ENCODE measurements around the gene ANKRD44. TPM values are rescaled to one million over a fixed set of nuclear protein-coding genes. Genes with fewer than 3 reads are reported as not detected.

ANKRD44 gene
- total RNA-seq, 2 experiments from 2014 or later: 188 to 224 TPM

GRCh38 chr2:197109326-197109725 is 201.3 kb downstream of the ANKRD44 start:
- no peaks in the 10 kb centered on the region for H3K27me3 Mint-ChIP-seq (ENCODE audit: low read depth)
- CTCF ChIA-PET: interaction anchor here (1.0 to 1.4 kb wide), 2 partner anchors 59 to 202 kb away, joined by 3 to 4 read pairs; no protein-coding TSS in a partner anchor
- peaks cover 45% of the 10 kb centered on the region for H3K36me3 Mint-ChIP-seq (ENCODE audit: low read depth)
- peaks cover 8% of the 10 kb centered on the region for H3K4me1 Mint-ChIP-seq (ENCODE audit: low read depth)
- H3K27ac Mint-ChIP-seq: no peak overlapping the region
- POLR2A ChIA-PET: no interaction called here
- no peak overlapping the region for H3K4me3 Mint-ChIP-seq
- H3K9me3 Mint-ChIP-seq (ENCODE audit: insufficient read depth): no peaks in the 10 kb centered on the region
- no peak for ATAC-seq
- DNase-seq: no peak

- POLR2A ChIA-PET: no interaction called here
Observed at GRCh38 chr2:197108758-197109157, 201.8 kb downstream of the ANKRD44 start.

DNA sequence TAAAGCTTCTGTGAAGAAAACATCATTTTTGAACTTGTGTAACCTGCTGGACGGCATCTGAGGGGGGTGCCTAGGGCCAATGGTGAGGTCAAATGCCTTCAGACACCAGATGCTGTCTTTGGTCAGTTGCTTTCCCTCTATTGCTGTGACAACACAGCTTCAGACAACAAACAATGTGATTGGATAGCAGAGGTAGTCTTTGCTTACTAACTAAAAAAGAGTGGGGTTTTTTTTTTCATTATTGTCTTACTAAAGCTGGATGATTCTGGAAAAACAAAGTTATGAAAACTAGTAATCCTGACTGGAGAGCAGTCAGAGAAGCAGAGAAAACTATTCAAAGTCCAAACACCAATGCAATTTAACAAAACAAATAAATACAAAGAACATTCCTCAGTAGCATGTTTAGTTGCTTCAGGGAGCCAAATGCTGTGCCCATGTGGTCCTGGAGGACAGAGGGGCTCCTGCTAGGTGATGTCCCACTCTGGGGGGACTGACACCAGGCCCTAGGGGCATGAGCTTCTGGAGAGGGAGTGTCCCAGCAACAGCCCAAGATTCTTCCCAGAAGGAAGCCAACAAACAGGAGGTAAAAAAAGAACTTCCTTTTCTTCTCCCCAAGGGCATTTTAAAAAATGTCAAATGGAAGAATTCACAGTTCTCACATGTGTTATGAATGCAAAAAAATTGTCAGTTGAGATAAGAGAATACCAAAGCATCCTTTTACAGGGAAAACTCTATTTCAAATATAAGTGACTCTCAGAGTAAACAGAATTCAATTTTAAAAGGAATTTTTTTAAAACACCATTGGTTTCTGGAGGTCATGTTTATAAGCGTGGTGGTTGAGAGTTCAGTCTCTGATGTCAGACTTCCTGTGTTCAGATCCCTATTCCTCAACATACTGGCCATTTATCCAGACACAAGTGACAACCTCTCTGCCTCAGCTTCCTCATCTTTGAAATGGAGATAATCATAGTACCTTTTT is 203.0 kb downstream of the ANKRD44 start:
- peaks cover 3% of the 10 kb centered on the region for H3K4me1 Mint-ChIP-seq (ENCODE audit: low read depth)
- no peaks in the 10 kb centered on the region for H3K9me3 Mint-ChIP-seq (ENCODE audit: insufficient read depth)
- H3K36me3 Mint-ChIP-seq (ENCODE audit: low read depth): peaks cover 50% of the 10 kb centered on the region
- no peak for ATAC-seq
- no peak overlapping the region for H3K4me3 Mint-ChIP-seq
- DNase-seq: no peak
- no peaks in the 10 kb centered on the region for H3K27me3 Mint-ChIP-seq (ENCODE audit: low read depth)
- H3K27ac Mint-ChIP-seq: peak overlapping the region; percentile 43
- ChIA-PET CTCF (interaction anchor here (0.6 to 1.7 kb wide), 3 partner anchors 10 to 271 kb away, joined by 3 to 5 read pairs (median 3); no protein-coding TSS in a partner anchor), POLR2A (no interaction called here)

More at GRCh38 chr2:197108758-197109157, 201.8 kb downstream of the ANKRD44 start:
- Mint-ChIP-seq H3K4me3 (no peak overlapping the region), H3K9me3 (ENCODE audit: insufficient read depth) (no peaks in the 10 kb centered on the region), H3K4me1 (ENCODE audit: low read depth) (peaks cover 7% of the 10 kb centered on the region), H3K36me3 (ENCODE audit: low read depth) (peaks cover 48% of the 10 kb centered on the region), H3K27me3 (ENCODE audit: low read depth) (no peaks in the 10 kb centered on the region), H3K27ac (no peak overlapping the region)
- no peak for DNase-seq
- ATAC-seq: no peak
- CTCF ChIA-PET: interaction anchor here (1.0 to 1.4 kb wide), 2 partner anchors 60 to 203 kb away, joined by 3 to 4 read pairs; no protein-coding TSS in a partner anchor

DNA sequence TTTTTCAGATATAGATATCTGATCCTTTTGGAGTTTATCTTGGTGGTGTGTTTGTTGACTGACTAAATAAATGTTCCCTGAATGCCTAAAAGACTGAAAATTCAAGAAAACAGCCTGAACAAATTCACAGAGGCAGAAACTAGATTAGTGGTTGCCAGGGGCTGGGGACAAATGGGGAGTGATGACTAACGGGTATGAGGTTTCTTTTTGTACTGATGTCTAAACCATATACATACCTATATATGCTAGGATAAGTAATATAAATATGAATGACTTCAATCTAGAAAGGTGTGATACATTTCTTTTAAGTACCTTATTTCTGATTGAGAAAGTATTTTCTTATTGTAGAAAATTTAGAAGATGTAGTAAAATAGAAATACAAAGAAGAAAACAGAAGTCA is 207.2 kb downstream of the ANKRD44 start:
- Mint-ChIP-seq H3K36me3 (ENCODE audit: low read depth) (peaks cover 59% of the 10 kb centered on the region), H3K4me1 (ENCODE audit: low read depth) (peaks cover 8% of the 10 kb centered on the region), H3K9me3 (ENCODE audit: insufficient read depth) (no peaks in the 10 kb centered on the region), H3K27ac (no peak overlapping the region), H3K4me3 (no peak overlapping the region), H3K27me3 (ENCODE audit: low read depth) (no peaks in the 10 kb centered on the region)
- POLR2A ChIA-PET: no interaction called here
- ATAC-seq (no peak), DNase-seq (no peak)
- CTCF ChIA-PET: no interaction called here

DNA sequence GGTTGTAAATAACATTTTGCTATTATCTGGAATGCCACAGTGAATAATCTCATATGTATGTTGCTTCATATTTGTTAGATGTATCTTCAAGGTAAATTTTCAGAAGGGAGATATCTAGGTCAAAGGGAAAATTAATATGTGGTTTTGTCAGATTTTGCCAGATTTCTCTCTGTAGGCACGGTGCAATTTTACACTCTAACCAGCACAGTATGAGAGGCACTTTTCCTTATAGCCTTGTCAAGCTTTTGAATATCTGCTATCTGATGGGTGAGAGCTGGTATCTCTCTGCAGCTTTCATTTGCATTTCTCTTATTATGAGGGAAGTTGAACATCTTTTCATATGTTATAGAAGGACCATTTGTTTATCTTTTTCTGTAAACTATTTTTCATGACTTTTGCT is 208.3 kb downstream of the ANKRD44 start:
- H3K27ac Mint-ChIP-seq: peak overlapping the region; percentile 43
- H3K9me3 Mint-ChIP-seq (ENCODE audit: insufficient read depth): no peaks in the 10 kb centered on the region
- H3K4me3 Mint-ChIP-seq: no peak overlapping the region
- no peaks in the 10 kb centered on the region for H3K27me3 Mint-ChIP-seq (ENCODE audit: low read depth)
- peaks cover 6% of the 10 kb centered on the region for H3K4me1 Mint-ChIP-seq (ENCODE audit: low read depth)
- ATAC-seq (no peak), DNase-seq (no peak)
- H3K36me3 Mint-ChIP-seq (ENCODE audit: low read depth): peaks cover 58% of the 10 kb centered on the region
- CTCF ChIA-PET: interaction anchor here (1.3 kb wide), 1 partner anchor 12 kb away, joined by 6 read pairs; no protein-coding TSS in a partner anchor
- POLR2A ChIA-PET: no interaction called here

GRCh38 chr2:197101519-197101918 is 209.1 kb downstream of the ANKRD44 start:
- Mint-ChIP-seq H3K27ac (no peak overlapping the region), H3K4me1 (ENCODE audit: low read depth) (peaks cover 6% of the 10 kb centered on the region), H3K9me3 (ENCODE audit: insufficient read depth) (no peaks in the 10 kb centered on the region), H3K36me3 (ENCODE audit: low read depth) (peaks cover 59% of the 10 kb centered on the region), H3K27me3 (ENCODE audit: low read depth) (no peaks in the 10 kb centered on the region), H3K4me3 (no peak overlapping the region)
- POLR2A ChIA-PET: no interaction called here
- ATAC-seq: no peak
- CTCF ChIA-PET: no interaction called here
- DNase-seq: no peak

- ChIA-PET POLR2A (no interaction called here), CTCF (interaction anchor here (1.1 to 3.3 kb wide), 3 partner anchors 16 to 71 kb away, joined by 3 to 17 read pairs (median 5); no protein-coding TSS in a partner anchor)
- no peak for ATAC-seq
- Mint-ChIP-seq H3K9me3 (ENCODE audit: insufficient read depth) (no peaks in the 10 kb centered on the region), H3K4me3 (no peak overlapping the region), H3K27me3 (ENCODE audit: low read depth) (no peaks in the 10 kb centered on the region), H3K4me1 (ENCODE audit: low read depth) (peaks cover 6% of the 10 kb centered on the region), H3K36me3 (ENCODE audit: low read depth) (peaks cover 48% of the 10 kb centered on the region), H3K27ac (no peak overlapping the region)
- no peak for DNase-seq
Observed at GRCh38 chr2:197097578-197098366, 212.8 kb downstream of the ANKRD44 start.

- ChIA-PET CTCF (no interaction called here), POLR2A (no interaction called here)
- Mint-ChIP-seq H3K27me3 (ENCODE audit: low read depth) (no peaks in the 10 kb centered on the region), H3K4me1 (ENCODE audit: low read depth) (no peaks in the 10 kb centered on the region), H3K27ac (no peak overlapping the region), H3K36me3 (ENCODE audit: low read depth) (peaks cover 51% of the 10 kb centered on the region), H3K9me3 (ENCODE audit: insufficient read depth) (no peaks in the 10 kb centered on the region), H3K4me3 (no peak overlapping the region)
- ATAC-seq (no peak), DNase-seq (no peak)
Observed at GRCh38 chr2:197096649-197097048, 213.9 kb downstream of the ANKRD44 start.

DNA sequence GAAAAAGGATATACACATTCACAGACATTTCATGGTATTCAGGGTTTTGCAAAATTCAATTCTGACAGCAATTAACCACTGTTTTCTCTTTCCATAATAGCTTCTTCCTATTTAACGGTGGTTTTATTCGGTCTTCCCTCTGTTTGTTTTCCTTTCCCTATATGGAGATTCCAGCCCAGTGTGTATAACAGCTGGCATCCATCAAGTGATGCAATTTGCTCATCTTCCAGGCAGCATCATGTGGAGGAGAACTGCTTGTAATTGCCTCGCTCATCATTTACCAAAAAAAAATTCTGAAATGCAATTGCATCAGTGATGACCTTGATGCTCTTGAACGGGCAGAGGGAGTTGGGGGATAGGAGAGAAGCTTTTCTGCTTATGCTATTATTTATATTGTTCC is 218.1 kb downstream of the ANKRD44 start:
- Mint-ChIP-seq H3K27ac (no peak overlapping the region), H3K9me3 (ENCODE audit: insufficient read depth) (no peaks in the 10 kb centered on the region), H3K36me3 (ENCODE audit: low read depth) (peaks cover 53% of the 10 kb centered on the region), H3K27me3 (ENCODE audit: low read depth) (no peaks in the 10 kb centered on the region), H3K4me3 (no peak overlapping the region), H3K4me1 (ENCODE audit: low read depth) (no peaks in the 10 kb centered on the region)
- no peak for DNase-seq
- ChIA-PET CTCF (interaction anchor here (0.9 to 1.2 kb wide), 3 partner anchors 20 to 76 kb away, joined by 3 to 4 read pairs (median 3); no protein-coding TSS in a partner anchor), POLR2A (no interaction called here)
- no peak for ATAC-seq

DNA sequence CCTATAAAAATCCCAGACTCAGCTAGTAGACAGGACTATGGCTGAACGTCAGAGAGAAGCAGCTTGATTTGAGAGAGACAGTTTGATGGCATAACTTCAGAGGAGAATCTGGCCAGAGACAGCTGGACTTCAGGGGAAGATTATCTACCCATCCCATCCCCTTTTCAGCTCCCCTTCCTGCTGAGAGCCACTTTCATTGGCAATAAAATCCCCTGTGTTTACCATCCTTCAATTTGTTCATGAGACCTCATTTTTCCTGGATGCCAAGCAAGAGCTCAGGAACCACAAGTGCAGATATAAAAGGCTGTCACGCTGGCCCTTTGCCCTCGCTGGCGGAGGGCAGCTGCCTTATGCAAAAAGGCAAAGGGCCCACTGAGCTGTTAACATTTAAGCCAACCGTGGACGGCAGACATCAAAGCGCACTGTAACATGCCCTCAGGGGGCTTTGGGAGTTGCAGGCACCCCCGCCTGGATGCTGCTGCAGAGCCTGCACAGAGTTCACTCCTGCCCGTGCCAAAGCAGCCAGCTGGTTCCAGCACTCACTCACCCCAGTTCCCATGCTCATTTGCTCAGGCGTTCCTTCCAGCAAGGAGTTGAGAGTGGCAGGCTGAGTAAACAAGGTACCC is 219.7 kb downstream of the ANKRD44 start:
- ChIA-PET CTCF (interaction anchor here (1.8 to 2.1 kb wide), 2 partner anchors 23 to 287 kb away, joined by 5 to 8 read pairs; no protein-coding TSS in a partner anchor), POLR2A (interaction anchor here (0.9 kb wide), 1 partner anchor 103 kb away, joined by 4 read pairs; no protein-coding TSS in a partner anchor)
- DNase-seq: no peak
- Mint-ChIP-seq H3K4me3 (no peak overlapping the region), H3K4me1 (ENCODE audit: low read depth) (no peaks in the 10 kb centered on the region), H3K27me3 (ENCODE audit: low read depth) (no peaks in the 10 kb centered on the region), H3K36me3 (ENCODE audit: low read depth) (peaks cover 59% of the 10 kb centered on the region), H3K9me3 (ENCODE audit: insufficient read depth) (no peaks in the 10 kb centered on the region), H3K27ac (peak overlapping the region; percentile 33)
- no peak for ATAC-seq

GRCh38 chr2:197089655-197090054 is 220.9 kb downstream of the ANKRD44 start:
- Mint-ChIP-seq H3K27me3 (ENCODE audit: low read depth) (no peaks in the 10 kb centered on the region), H3K4me3 (no peak overlapping the region), H3K4me1 (ENCODE audit: low read depth) (no peaks in the 10 kb centered on the region), H3K9me3 (ENCODE audit: insufficient read depth) (no peaks in the 10 kb centered on the region), H3K36me3 (ENCODE audit: low read depth) (peaks cover 57% of the 10 kb centered on the region), H3K27ac (no peak overlapping the region)
- DNase-seq: no peak
- ChIA-PET CTCF (interaction anchor here (1.8 to 2.1 kb wide), 2 partner anchors 24 to 289 kb away, joined by 5 to 8 read pairs; no protein-coding TSS in a partner anchor), POLR2A (no interaction called here)
- ATAC-seq: no peak

All from activated CD8-positive, alpha-beta T cell treated with anti-CD3 and anti-CD28 coated beads, Interleukin-2, amount 10 ng/mL, durations not matched to agents 7 days and 5 days (primary cell).